GM10248 (cell line): ENCODE measurements around the gene PREX1.

ENCODE experiments used
- CTCF ChIA-PET: fragments of 300-600 bp; sonication (Branson Sonifier 250); formaldehyde crosslinking; extraction: SDS; loops from one replicate; lab custom pipeline; 2021; ENCODE audit warnings: antibody characterized with exemption; lab: Yijun Ruan, JAX
- POLR2A ChIA-PET: fragments of 350-650 bp; sonication (Branson Sonifier 250); formaldehyde crosslinking; extraction: SDS; loops from one replicate; lab custom pipeline; 2020; ENCODE audit warnings: antibody characterized with exemption; lab: Yijun Ruan, JAX
- DNase-seq: peaks from one replicate; pipeline ENCODE4 v3.0.0; 2012; ENCODE audit errors: extremely low spot score
- TF ChIP-seq, protein P1 (sequence below): IDR thresholded peaks from 2 replicates; pipeline ENCODE4 v1.5.1; 2012; ENCODE audit warnings: mild to moderate bottlenecking, low read depth; ENCODE audit errors: extremely low read depth, missing control alignments, control extremely low read depth

The PREX1 gene

DNA sequence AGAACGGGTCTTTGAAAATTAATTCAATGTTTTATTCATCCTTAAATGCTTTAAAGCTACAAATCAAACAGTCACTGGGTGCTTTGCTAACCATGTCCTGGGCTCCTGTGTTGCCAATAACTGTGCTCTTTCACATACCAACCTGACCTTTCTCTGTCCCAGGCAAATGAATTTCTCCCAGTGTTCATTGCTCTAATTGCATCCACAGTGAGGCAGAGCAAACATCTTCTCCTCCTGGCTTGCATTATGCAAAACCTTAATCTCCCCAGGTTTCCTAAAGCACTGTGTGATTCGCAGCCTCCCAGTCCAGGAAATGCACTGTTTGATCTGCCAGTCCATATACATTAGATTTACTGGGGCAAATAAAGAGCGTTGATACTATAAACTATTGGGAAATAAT is 219.0 kb downstream of the PREX1 start:
- DNase-seq, result no peak
- POLR2A ChIA-PET, result no interaction called here
- CTCF ChIA-PET, result interaction anchor here (7.8 kb wide), 1 partner anchor 12 kb away, joined by 51 read pairs; no protein-coding TSS in a partner anchor
- TF ChIP-seq, protein P1, sequence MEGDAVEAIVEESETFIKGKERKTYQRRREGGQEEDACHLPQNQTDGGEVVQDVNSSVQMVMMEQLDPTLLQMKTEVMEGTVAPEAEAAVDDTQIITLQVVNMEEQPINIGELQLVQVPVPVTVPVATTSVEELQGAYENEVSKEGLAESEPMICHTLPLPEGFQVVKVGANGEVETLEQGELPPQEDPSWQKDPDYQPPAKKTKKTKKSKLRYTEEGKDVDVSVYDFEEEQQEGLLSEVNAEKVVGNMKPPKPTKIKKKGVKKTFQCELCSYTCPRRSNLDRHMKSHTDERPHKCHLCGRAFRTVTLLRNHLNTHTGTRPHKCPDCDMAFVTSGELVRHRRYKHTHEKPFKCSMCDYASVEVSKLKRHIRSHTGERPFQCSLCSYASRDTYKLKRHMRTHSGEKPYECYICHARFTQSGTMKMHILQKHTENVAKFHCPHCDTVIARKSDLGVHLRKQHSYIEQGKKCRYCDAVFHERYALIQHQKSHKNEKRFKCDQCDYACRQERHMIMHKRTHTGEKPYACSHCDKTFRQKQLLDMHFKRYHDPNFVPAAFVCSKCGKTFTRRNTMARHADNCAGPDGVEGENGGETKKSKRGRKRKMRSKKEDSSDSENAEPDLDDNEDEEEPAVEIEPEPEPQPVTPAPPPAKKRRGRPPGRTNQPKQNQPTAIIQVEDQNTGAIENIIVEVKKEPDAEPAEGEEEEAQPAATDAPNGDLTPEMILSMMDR, result no peak

DNA sequence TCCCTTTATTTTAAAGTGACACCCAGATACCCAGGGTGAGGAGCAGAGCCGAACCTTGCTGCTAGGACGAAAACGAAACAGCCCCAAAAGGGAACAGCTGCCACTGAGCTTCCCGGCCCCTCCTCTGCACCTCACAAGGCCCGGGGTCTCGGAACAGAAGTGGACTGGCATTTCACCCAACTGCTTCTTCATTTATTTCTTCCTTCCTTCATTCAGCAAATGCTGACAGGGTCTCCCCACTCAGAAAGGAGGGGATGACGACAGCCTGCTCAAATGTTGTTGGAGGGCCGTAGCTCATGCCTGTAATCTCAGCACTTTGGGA is 220.3 kb downstream of the PREX1 start:
- DNase-seq, result no peak
- CTCF ChIA-PET, result interaction anchor here (7.8 kb wide), 1 partner anchor 13 kb away, joined by 51 read pairs; no protein-coding TSS in a partner anchor
- TF ChIP-seq, protein P1, result no peak
- POLR2A ChIA-PET, result no interaction called here

DNA sequence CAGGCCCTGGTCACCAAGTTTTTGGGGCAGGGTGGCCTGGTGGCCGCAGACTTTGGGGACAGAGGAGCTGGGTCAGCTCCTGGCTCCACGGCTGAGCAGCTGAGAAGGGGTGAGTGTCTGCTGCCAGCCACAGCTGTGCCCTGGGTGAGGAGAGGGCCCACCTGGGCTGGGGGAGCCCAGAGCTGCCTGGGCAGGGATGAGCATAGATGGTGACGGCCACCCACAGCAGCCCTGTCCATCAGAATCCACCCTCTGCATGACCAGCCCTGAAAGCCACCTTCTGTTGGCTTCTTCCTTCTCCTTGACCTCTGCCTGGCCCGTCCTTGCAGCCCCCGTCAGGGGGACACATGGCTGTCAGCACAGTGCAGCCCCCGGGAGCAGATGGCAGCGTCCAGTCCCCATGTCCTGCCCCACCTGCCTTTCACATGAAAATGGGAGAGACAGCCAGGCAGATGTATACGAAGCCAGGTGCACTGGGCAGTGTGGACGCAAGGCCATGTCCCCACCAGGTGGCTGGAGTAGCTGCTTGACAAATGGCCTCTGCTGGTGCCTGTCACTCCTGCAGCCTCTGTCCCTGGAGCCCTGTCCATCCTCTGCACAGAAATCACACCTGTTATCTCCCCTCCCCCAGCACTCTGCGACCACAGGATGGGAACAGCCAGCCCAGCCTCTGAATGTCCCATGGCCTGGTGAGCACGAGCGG is 220.8 kb downstream of the PREX1 start:
- DNase-seq, result no peak
- ChIA-PET CTCF (interaction anchor here (7.8 kb wide), 1 partner anchor 13 kb away, joined by 51 read pairs; no protein-coding TSS in a partner anchor), POLR2A (no interaction called here)
- TF ChIP-seq, protein P1, result no peak

DNA sequence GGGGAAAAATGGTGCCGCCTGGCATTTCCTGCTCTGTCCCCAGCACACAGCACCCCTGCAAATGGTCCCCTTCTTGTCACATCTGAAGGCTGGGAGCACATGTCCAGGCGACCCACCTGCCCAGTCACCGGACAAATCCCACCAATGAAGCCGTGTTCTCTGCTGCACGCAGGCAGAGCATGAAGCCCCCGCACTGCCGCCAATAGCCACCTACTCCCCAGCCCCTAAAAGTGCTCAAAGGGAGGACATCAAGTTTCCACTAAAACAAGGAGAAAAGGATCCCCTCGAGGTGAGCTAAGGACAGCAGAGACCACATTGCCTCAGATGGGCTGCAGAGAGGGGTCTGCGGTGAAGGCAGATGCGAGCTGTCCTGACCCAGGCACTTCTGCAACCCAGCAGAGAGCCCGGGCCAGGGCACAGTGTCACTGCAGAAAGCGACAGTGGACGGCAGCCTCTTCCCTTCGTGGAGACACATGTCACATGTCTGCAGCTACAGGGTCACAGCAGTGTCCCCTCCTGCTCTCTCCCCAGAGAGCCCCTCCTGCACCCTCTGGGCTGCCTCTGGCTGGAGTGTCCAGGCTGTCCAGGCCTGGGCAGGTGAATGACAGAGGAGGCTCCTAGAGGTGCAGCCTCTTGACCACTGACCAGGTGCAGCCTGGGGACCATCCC is 221.5 kb downstream of the PREX1 start:
- CTCF ChIA-PET, result interaction anchor here (7.8 kb wide), 1 partner anchor 14 kb away, joined by 51 read pairs; no protein-coding TSS in a partner anchor
- POLR2A ChIA-PET, result no interaction called here
- no peak for DNase-seq
- TF ChIP-seq, protein P1, result no peak

DNA sequence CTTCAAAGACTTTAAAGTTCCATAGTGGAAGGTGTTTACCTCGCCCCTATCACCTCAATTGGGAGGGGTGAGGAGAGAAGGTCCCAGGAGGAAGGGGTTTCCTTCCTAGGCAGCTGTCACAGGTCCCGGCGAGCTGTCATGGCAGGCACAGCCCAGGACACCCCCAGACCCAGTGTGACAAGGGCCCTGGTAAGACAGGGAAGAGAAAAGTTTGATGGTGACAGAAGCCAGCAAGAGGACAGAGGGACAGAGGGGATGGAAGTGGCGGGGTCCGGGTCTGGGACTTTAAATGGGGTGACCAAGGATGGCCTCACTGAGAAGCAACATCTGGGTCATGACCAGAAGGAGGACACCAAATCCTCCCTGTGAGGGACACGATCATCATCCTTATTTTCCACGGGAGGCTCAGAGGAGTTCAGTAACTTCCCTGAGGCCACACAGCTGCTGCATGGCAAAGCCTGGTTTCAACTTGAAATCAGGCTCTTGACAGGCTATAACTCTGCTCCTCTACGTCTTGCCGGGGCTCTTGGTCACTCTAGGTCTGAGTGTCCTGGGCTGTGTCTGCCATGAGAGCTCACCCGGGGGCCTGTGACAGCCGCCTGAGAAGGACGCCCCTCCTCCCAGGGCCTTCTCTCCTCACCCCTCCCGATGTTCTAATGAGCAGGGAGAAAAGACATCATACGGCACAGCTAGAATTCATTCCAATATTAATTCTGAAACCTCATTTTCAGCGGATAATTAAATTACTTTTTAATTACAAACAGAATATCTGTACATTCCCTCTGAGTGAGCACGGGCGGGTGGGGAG is 222.2 kb downstream of the PREX1 start:
- DNase-seq, result no peak
- ChIA-PET CTCF (interaction anchor here (7.8 kb wide), 1 partner anchor 15 kb away, joined by 51 read pairs; no protein-coding TSS in a partner anchor), POLR2A (no interaction called here)
- TF ChIP-seq, protein P1, result no peak

DNA sequence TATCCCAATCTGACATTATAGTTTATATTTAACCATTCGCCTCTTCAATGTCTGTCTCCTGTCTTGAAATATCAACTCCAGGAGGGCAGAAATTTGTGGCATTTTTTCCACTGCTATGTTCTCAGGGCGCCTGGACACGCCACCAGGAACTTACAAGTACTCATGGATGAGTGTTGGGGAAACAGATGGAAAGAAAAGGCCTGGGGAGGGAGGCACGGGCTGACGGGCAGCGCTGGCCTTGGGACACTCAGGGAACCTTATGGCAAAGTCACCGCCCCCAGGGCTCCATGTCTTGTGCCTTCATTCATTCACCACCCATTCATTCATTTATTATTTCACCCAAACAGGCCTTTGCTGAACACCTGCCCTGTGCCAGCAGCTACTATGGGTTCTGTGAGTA is 222.9 kb downstream of the PREX1 start:
- no peak for DNase-seq
- POLR2A ChIA-PET, result no interaction called here
- CTCF ChIA-PET, result interaction anchor here (7.8 kb wide), 1 partner anchor 15 kb away, joined by 51 read pairs; no protein-coding TSS in a partner anchor
- TF ChIP-seq, protein P1, result no peak
